Measurements from ENCODE around the gene ARHGAP12.

DNA sequence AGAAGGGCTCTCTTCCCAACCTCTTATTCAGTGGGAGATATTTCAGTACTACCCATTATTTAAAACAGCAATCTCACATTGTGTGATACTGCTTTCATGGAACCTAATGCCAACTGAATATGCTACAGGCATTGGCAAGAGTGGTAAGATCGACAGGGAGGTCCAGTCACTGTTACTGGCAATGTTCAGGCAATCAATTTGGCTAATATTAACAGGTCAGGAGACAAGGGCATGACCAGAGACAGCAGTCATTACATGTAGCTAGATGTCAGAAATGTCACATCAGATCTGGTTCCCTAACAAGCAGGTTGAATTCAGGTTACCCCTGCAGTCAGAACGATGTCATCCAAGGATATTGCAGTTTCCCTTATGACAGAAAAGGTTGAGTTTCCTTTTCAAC lies 129.4 kb downstream of the ARHGAP12 start:
- TF ChIP-seq EZH2 (IDR thresholded peaks at IDR 0.05; ENCODE audit: borderline replicate concordance, insufficient read depth, low read length, poor library complexity, severe bottlenecking) (no peak), POLR2AphosphoS5 (IDR thresholded peaks at IDR 0.05) (no peak), MXI1 (conservative IDR thresholded peaks at IDR 0.05; ENCODE audit: poor library complexity, severe bottlenecking) (no peak), SMC3 (conservative IDR thresholded peaks at IDR 0.05; ENCODE audit: poor library complexity) (no peak), RAD21 (conservative IDR thresholded peaks at IDR 0.05) (no peak), TAF1 (IDR thresholded peaks at IDR 0.05; ENCODE audit: low read depth) (no peak), EP300 (conservative IDR thresholded peaks at IDR 0.05; ENCODE audit: poor library complexity, severe bottlenecking) (no peak)
- TF ChIP-seq, protein P1, sequence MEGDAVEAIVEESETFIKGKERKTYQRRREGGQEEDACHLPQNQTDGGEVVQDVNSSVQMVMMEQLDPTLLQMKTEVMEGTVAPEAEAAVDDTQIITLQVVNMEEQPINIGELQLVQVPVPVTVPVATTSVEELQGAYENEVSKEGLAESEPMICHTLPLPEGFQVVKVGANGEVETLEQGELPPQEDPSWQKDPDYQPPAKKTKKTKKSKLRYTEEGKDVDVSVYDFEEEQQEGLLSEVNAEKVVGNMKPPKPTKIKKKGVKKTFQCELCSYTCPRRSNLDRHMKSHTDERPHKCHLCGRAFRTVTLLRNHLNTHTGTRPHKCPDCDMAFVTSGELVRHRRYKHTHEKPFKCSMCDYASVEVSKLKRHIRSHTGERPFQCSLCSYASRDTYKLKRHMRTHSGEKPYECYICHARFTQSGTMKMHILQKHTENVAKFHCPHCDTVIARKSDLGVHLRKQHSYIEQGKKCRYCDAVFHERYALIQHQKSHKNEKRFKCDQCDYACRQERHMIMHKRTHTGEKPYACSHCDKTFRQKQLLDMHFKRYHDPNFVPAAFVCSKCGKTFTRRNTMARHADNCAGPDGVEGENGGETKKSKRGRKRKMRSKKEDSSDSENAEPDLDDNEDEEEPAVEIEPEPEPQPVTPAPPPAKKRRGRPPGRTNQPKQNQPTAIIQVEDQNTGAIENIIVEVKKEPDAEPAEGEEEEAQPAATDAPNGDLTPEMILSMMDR (IDR thresholded peaks at IDR 0.05; ENCODE audit: poor library complexity, severe bottlenecking), result no peak
- TF ChIP-seq, protein P2, sequence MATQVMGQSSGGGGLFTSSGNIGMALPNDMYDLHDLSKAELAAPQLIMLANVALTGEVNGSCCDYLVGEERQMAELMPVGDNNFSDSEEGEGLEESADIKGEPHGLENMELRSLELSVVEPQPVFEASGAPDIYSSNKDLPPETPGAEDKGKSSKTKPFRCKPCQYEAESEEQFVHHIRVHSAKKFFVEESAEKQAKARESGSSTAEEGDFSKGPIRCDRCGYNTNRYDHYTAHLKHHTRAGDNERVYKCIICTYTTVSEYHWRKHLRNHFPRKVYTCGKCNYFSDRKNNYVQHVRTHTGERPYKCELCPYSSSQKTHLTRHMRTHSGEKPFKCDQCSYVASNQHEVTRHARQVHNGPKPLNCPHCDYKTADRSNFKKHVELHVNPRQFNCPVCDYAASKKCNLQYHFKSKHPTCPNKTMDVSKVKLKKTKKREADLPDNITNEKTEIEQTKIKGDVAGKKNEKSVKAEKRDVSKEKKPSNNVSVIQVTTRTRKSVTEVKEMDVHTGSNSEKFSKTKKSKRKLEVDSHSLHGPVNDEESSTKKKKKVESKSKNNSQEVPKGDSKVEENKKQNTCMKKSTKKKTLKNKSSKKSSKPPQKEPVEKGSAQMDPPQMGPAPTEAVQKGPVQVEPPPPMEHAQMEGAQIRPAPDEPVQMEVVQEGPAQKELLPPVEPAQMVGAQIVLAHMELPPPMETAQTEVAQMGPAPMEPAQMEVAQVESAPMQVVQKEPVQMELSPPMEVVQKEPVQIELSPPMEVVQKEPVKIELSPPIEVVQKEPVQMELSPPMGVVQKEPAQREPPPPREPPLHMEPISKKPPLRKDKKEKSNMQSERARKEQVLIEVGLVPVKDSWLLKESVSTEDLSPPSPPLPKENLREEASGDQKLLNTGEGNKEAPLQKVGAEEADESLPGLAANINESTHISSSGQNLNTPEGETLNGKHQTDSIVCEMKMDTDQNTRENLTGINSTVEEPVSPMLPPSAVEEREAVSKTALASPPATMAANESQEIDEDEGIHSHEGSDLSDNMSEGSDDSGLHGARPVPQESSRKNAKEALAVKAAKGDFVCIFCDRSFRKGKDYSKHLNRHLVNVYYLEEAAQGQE (IDR thresholded peaks at IDR 0.05; ENCODE audit: borderline replicate concordance), result no peak

Measured in neural cell (in vitro differentiated cells).